ENCODE measurements around the gene TOR4A. TPM values are rescaled to one million over a fixed set of nuclear protein-coding genes. Genes with fewer than 3 reads are reported as not detected.
"Not testable (repeated sequence)": the region's sequence is repeated elsewhere in the genome, so short reads cannot be mapped to it uniquely, and the experiment has no call there.

The TOR4A gene
- total and polyA plus RNA-seq, 2 donors from 2014 or later = 4.9 to 23.8 TPM

DNA sequence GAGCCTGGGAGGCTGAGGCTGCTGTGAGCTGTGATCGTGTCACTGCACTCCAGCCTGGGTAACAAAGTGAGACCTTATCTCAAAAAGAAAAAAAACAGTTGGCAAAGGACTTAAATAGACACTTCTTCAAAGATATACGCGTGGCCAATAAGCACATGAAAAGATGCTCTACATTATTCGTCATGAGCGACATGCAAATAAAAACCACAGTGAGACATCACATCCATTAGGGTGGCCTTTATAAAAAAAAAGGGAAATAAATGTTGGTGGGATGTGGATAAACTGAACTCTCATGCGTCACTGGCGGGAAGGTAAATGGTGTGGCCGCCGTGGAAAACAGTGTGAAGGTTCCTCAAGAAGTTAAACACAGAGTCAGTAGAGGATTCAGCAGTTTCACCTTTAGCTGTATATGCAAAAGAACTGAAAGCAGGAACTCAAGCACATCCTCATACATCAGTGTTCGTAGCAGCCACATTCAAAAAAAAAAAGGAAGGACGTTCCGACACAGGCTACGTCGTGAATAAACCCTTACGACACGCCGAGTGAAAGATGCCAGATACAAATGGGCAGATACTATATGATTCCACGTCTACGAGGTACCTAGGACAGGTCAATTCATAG, 49.0 kb downstream of the TOR4A start:
- intact Hi-C loops (cut with DNase I) = no loop called here

GRCh38 chr9:137327641-137328550, 50.4 kb downstream of the TOR4A start:
- H3K4me3 ChIP-seq (ENCODE audit: low read length in 3 of 3); H3K27ac ChIP-seq (ENCODE audit: low read depth in 2 of 2, low read length in 2 of 2); H3K9me3 ChIP-seq (ENCODE audit: control insufficient read depth in 2 of 3, insufficient read depth in 1 of 3, low read length in 3 of 3); intact Hi-C loops (cut with DNase I); H3K36me3 ChIP-seq (ENCODE audit: control insufficient read depth in 2 of 3, insufficient read depth in 3 of 3, low read length in 3 of 3); H3K27me3 ChIP-seq (ENCODE audit: control insufficient read depth, insufficient read depth, low read length); DNase-seq; H3K4me1 ChIP-seq (ENCODE audit: control insufficient read depth in 2 of 3, insufficient read depth in 2 of 3, low read depth in 1 of 3, low read length in 3 of 3): not testable (repeated sequence)
- H3K9ac ChIP-seq (ENCODE audit: low read length in 3 of 3) = peak overlapping the region in 1 of 3 donors; percentile 28
- FAIRE-seq = peak; percentile 100

More for the DNA sequence above, 49.0 kb downstream of the TOR4A start:
- no peak for DNase-seq
- Histone ChIP-seq H3K27me3 (ENCODE audit: control insufficient read depth, insufficient read depth, low read length) (peaks cover 2% of the 10 kb centered on the region), H3K27ac (ENCODE audit: low read depth in 2 of 2, low read length in 2 of 2) (no peak overlapping the region), H3K4me1 (ENCODE audit: control insufficient read depth in 2 of 3, insufficient read depth in 2 of 3, low read depth in 1 of 3, low read length in 3 of 3) (no peaks in the 10 kb centered on the region), H3K4me3 (ENCODE audit: low read length in 3 of 3) (no peak overlapping the region), H3K36me3 (ENCODE audit: control insufficient read depth in 2 of 3, insufficient read depth in 3 of 3, low read length in 3 of 3) (peaks cover 0 to 3% (median 0%) of the 10 kb centered on the region in 3 donors), H3K9ac (ENCODE audit: low read length in 3 of 3) (no peak overlapping the region), H3K9me3 (ENCODE audit: control insufficient read depth in 2 of 3, insufficient read depth in 1 of 3, low read length in 3 of 3) (peaks cover 0 to 2% (median 0%) of the 10 kb centered on the region in 3 donors)
- no peak for TF ChIP-seq CTCF (IDR thresholded peaks at IDR 0.05; ENCODE audit: borderline replicate concordance, extremely low read depth, insufficient read depth)
- FAIRE-seq = no peak

DNA sequence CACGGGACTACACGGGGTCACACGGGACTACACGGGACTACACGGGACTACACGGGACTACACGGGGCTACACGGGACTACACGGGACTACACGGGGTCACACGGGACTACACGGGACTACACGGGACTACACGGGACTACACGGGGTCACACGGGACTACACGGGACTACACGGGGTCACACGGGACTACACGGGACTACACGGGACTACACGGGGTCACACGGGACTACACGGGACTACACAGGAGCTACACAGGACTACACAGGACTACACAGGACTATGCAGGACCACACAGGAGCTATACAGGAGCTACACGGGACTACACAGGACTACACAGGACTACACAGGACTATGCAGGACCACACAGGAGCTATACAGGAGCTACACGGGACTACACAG, 52.1 kb downstream of the TOR4A start:
- DNase-seq; H3K36me3 ChIP-seq (ENCODE audit: control insufficient read depth in 2 of 3, insufficient read depth in 3 of 3, low read length in 3 of 3); H3K4me3 ChIP-seq (ENCODE audit: low read length in 3 of 3); H3K27ac ChIP-seq (ENCODE audit: low read depth in 2 of 2, low read length in 2 of 2); intact Hi-C loops (cut with DNase I); H3K4me1 ChIP-seq (ENCODE audit: control insufficient read depth in 2 of 3, insufficient read depth in 2 of 3, low read depth in 1 of 3, low read length in 3 of 3); H3K27me3 ChIP-seq (ENCODE audit: control insufficient read depth, insufficient read depth, low read length); H3K9me3 ChIP-seq (ENCODE audit: control insufficient read depth in 2 of 3, insufficient read depth in 1 of 3, low read length in 3 of 3); FAIRE-seq; H3K9ac ChIP-seq (ENCODE audit: low read length in 3 of 3): not testable (repeated sequence)

- TF ChIP-seq CTCF (IDR thresholded peaks at IDR 0.05; ENCODE audit: borderline replicate concordance, extremely low read depth, insufficient read depth) = no peak
- Histone ChIP-seq H3K4me3 (ENCODE audit: low read length in 3 of 3) (no peak overlapping the region), H3K9me3 (ENCODE audit: control insufficient read depth in 2 of 3, insufficient read depth in 1 of 3, low read length in 3 of 3) (peaks cover 0 to 2% (median 0%) of the 10 kb centered on the region in 3 donors), H3K36me3 (ENCODE audit: control insufficient read depth in 2 of 3, insufficient read depth in 3 of 3, low read length in 3 of 3) (peaks cover 0 to 3% (median 0%) of the 10 kb centered on the region in 3 donors), H3K4me1 (ENCODE audit: control insufficient read depth in 2 of 3, insufficient read depth in 2 of 3, low read depth in 1 of 3, low read length in 3 of 3) (no peaks in the 10 kb centered on the region), H3K27ac (ENCODE audit: low read depth in 2 of 2, low read length in 2 of 2) (no peak overlapping the region), H3K9ac (ENCODE audit: low read length in 3 of 3) (no peak overlapping the region), H3K27me3 (ENCODE audit: control insufficient read depth, insufficient read depth, low read length) (peaks cover 2% of the 10 kb centered on the region)
- intact Hi-C loops (cut with DNase I) = no loop called here
- FAIRE-seq (no peak), DNase-seq (no peak)
Observed at GRCh38 chr9:137330689-137331088, 53.2 kb downstream of the TOR4A start.
